Hematopoietic multipotent progenitor cell treated with erythropoietin and hydrocortisone succinate and interleukin-3 and kit ligand, for 4 days (in vitro differentiated cells): Measurements from ENCODE around the gene FGGY.
"Not testable (repeated sequence)": the region's sequence is repeated elsewhere in the genome, so short reads cannot be mapped to it uniquely, and the experiment has no call there.

Experiments used
- DNase-seq: peaks from one replicate; pipeline ENCODE4 v3.0.0-alpha.2; 2015

FGGY gene

DNA sequence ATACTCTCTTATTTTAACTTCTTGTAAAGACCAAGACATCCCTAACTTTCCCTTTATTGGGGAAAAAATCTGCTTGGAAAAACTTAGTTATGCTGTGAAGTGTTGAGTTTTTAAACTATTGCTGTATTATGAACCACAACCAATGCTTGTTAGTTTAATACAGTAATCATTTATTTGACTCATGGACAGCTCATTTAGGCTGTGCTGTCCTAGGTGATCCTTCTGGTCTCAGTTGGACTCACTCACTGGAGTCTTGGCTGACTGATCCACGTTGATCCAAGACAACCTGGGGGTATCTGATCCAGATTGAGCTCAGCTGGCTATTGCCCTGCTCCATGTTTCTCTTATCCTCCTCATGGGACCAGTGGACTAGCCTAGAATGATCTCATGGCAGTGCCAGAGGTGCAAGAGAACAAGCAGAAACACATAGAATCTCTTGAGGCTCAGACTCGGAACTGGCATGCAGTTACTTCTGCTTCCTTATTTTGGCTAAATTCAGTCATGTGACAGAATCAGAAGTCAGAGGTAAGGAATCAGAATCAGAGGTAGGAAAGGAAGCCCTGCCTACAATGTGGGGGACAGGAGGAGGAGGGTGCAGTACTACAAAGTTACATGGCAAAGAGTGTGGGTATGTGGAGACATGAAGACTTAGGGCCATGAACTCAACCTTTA, 156.5 kb downstream of the FGGY start:
- peak; percentile 16 for DNase-seq

DNA sequence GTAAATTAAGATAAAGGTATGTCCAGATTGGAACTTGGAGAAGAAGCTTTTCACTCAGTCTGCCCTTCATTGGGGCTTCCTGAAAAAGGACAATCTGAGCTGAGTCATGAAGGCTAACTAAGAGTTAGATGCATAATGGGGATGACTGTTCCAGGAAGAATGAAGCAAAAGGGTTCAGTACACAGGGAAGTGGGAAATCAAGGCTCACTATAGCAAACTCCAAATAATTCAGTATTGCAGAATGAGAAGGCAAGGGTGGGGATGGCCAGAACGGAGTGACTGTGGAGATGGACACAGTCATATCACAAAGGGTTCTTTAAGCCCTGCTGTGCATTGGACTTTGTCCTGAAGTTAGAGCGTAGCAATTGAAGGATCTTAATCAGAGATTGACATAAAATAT, 158.3 kb downstream of the FGGY start:
- no peak for DNase-seq

DNA sequence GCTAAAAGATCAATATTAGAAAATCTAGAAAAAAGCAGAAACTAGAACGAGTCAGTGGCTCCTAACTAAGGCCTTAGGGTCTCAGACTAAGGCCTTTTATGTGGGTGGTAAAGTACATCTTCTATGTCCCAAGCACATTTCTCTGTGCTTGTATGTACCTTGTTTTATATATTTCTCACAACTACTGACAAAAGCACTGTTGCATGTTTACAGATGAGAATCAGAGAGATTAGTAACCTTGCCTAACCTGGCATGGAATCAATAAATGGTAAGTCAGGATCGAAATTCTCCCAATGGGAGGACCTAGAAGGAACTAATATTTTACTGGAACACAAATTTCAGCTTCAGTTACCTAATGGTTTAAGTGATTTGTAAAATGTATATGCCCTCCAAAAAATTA, 160.9 kb downstream of the FGGY start:
- DNase-seq, result no peak

- DNase-seq, result no peak
These were observed 162.0 kb downstream of the FGGY start for GRCh38 chr1:59458884-59459283.

DNA sequence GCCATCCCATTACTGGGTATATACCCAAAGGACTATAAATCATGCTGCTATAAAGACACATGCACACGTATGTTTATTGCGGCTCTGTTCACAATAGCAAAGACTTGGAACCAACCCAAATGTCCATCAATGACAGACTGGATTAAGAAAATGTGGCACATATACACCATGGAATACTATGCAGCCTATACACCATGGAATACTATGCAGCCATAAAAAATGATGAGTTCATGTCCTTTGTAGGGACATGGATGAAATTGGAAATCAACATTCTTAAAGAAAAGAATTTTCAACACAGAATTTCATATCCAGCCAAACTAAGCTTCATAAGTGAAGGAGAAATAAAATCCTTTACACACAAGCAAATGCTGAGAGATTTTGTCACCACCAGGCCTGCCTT, 166.0 kb downstream of the FGGY start:
- not testable (repeated sequence) for DNase-seq

- DNase-seq, result not testable (repeated sequence)
These were observed 168.6 kb downstream of the FGGY start for GRCh38 chr1:59465478-59465877.

- no peak for DNase-seq
These were observed 172.0 kb downstream of the FGGY start for GRCh38 chr1:59468828-59469428.

GRCh38 chr1:59471991-59472570, 175.2 kb downstream of the FGGY start:
- DNase-seq, result not testable (repeated sequence)

DNA sequence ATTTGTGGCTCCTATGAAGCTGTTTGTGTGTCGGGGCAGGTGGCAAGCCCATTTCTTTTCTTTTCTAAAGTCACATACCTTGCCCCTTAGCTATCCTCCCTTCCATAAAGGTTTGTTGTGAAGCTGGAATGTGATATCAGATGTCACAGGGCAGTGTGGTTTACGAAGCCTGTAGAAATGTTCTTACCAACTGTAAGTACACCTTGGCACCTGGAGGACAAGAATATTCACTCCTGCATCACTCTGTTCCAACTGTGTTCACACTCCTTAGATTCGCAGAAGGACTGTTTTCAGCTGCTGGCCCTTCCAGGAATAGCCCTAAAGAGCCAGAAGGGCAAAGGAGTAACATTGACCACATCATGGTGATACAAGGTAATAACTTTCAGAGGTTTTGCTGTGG, 176.9 kb downstream of the FGGY start:
- DNase-seq, result no peak

DNA sequence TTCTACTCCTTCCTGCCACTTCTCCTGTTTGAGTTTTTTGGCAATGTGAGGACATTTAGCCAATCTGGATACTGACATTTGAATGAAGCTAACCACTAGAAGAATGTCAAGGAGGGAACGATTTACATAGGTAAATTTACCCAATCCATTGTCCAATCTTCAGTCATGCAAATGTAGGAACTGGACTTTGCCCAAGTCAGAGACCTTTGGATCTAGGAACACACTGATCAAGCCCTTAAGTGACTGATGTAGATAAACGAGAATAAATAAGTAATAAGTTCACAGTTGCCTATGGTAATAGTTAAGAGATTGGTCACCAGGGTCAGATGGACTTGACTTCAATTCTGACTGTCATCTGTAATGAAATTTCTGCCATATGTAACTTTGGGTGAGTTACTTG, 177.6 kb downstream of the FGGY start:
- DNase-seq, result no peak

DNA sequence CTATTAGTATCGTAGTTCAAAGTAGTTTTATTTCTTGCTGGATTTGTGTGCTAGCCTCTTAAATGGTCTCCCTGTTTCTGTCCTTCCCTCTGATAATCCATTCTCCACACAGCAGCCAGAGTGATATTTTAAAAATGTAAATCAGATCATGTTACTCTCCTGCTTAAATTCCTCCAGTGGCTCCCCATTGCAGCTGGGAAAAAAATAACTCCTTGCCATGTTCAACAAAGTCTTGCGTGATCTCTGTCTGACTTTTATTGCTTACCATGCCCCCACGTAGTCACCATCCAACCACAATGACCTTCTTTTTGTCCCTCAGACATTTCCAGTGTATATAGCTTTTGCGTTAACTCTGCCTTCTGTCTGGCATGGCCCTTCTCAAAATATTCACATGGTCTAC, 178.8 kb downstream of the FGGY start:
- no peak for DNase-seq

DNA sequence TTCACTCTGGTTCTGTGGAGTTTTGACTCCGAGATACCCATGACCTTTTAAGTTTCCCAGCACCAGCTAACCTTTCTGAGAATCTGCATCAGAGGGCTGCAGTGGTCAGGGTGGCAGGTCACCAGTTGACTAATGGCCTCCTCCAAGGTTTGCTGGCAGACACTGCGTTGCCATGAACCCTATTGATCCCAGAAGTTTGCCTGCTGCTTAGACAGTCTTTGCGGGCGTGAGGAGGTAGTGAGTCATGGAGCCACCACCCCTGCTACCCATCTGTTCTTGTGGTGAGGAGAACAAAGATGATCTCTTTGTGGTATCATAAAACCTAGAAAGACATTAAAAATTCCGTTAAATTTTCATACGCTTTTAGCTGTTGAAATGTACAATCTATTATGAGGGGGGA, 180.4 kb downstream of the FGGY start:
- peak; percentile 59 for DNase-seq

DNA sequence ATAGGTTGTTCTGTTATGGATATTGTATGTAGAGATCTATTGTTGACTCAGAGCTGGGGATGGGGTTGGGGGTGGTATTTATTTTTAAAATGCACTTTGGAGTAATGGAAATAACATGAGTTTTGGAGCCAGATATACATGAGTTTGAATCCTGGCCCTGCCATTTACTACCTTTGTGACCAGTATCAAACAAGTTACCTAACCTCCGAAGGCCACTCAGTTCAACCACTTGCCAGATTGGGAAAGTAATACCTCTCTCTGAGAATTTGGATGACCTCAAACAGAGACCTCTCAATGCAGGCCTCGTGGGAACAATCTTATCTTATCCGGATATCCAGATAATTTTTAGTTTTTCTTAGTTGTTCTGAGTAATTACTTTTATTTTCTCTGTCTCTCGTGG, 181.0 kb downstream of the FGGY start:
- DNase-seq, result no peak

DNA sequence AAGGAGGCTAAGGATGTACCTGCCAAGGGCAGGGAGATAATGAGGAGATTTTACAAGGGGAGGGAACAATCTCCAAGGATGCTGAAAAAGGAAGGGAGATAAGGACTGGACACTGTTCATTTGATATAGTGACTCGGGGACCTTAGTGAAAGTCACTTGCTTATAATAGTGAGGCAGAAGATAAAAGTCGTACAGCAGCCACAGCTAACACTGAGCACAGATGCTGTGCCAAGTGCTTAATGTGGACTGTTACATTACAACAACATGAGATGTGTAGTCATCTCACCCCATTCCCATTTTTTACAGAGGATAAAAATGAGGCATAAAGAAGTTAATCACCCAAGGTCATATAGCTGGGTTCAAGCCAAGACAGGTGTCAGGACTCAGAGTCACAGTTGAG, 181.9 kb downstream of the FGGY start:
- no peak for DNase-seq

- DNase-seq, result no peak
These were observed 183.4 kb downstream of the FGGY start for GRCh38 chr1:59480188-59480888.

- no peak for DNase-seq
These were observed 185.1 kb downstream of the FGGY start for GRCh38 chr1:59481881-59482505.

GRCh38 chr1:59482986-59483385, 186.1 kb downstream of the FGGY start:
- no peak for DNase-seq

- no peak for DNase-seq
These were observed 187.2 kb downstream of the FGGY start for GRCh38 chr1:59484096-59484495.

DNA sequence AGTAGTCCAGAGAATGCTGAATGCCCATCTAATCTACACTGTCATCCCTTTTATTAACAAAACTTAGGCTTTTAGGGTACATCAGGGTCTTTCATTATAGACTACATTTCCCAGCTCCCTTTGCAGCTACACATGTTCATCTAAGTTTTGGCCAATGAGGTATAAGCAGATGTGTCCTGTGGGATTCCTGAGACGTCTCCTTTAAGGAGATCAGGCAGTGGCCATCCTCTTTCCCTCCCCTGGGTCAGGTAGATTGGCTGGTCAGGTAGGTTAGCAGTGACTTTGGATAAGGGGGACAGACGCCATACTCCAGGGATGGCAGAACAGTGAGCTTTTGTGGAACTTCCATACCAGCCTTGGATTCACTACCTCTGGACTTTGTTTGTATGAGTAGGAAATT, 188.3 kb downstream of the FGGY start:
- no peak for DNase-seq

GRCh38 chr1:59485949-59486348, 189.1 kb downstream of the FGGY start:
- DNase-seq, result no peak

DNA sequence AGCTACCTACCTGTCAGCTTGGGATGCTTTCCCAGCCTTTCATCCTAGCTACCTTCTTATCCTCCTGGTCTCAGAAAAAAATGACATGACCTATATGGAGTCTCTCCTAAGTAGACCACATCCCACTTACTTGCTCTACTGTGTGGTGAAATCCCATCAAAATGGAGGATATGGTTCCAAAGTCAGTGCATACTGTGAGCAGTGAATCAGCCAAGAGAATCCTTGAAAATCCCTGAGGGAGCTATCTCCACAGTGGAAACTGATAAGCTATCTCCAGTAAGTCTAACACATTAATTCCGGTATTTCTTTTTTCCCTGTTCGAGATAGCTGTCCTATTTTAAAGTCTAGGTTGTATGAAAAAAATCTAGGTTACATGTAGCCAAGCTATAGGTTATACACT, 189.7 kb downstream of the FGGY start:
- no peak for DNase-seq

DNA sequence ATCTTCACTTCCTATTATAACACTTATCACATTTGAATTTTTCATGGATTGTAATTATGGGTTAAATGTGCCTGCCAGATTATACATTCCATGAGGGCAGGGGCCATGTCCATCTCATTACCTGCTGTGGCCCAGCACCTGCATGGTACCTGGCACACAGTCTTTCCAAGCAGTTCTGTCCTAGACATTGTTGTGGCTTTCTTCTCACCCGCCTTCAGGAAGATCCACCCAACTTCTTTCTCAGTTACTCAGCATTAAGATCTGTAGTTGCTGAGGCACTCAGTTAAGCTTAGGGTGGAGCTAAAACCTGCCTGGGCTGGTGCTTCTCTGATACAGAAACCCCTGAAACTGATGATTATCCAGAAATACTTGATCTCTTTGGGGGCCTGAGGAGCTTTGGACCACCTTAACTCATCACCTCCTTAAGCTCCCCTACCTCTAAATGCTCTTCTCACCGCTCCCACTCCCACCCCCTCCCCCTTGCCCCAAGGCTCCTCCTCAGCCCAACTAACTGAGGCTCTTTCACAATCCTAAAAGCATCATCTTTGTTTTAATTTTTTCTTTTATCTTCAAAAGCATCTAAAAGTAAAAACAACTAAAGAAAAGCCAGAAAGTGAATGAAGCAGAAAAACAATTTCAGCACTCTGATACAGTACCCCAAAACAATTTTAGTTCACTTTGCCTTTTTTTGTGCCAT, 190.6 kb downstream of the FGGY start:
- DNase-seq, result peak; percentile 16

DNA sequence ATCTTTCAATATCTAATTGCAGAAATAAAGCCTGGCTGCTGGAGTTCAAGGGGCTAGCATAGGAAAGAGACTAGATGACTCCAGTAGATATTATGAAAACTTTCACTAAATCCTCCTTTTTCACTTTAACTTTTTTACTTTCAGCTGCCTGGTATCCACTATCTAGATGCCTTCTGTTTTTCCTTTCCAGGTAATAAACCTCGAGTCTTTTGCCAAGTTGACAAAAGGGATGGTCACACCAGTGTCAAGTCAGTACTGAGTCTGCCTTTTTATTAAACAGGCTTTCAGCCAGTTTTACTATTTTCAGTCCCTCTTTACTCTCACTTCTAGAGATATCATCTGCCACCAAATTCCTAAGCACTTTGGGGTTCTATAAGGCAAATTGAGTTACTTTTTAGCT, 195.6 kb downstream of the FGGY start:
- DNase-seq, result no peak
